Measurements from ENCODE around the gene RBFOX2.

- TF ChIP-seq EZH2 (IDR thresholded peaks at IDR 0.05; ENCODE audit: borderline replicate concordance, low read length) (no peak), CTCF (IDR thresholded peaks at IDR 0.05; ENCODE audit: low read length) (no peak)
Measured at GRCh38 chr22:35888181-35888870, 140.3 kb downstream of the RBFOX2 start.

Data from OCI-LY1 (cell line).